HG03521 (cell line): Measurements from ENCODE around the gene PLD2.
"Not testable (repeated sequence)": the region's sequence is repeated elsewhere in the genome, so short reads cannot be mapped to it uniquely, and the experiment has no call there.

Experiments
- ATAC-seq: cut with Tn5 transposase; IDR thresholded peaks from one replicate; pipeline ENCODE4 v1.9.1; 2021; ENCODE audit warnings: mild to moderate bottlenecking, moderate library complexity; ENCODE audit not compliant: unreplicated experiment

The PLD2 gene

GRCh38 chr17:4853208-4853671, 46.3 kb downstream of the PLD2 start:
- no peak for ATAC-seq

DNA sequence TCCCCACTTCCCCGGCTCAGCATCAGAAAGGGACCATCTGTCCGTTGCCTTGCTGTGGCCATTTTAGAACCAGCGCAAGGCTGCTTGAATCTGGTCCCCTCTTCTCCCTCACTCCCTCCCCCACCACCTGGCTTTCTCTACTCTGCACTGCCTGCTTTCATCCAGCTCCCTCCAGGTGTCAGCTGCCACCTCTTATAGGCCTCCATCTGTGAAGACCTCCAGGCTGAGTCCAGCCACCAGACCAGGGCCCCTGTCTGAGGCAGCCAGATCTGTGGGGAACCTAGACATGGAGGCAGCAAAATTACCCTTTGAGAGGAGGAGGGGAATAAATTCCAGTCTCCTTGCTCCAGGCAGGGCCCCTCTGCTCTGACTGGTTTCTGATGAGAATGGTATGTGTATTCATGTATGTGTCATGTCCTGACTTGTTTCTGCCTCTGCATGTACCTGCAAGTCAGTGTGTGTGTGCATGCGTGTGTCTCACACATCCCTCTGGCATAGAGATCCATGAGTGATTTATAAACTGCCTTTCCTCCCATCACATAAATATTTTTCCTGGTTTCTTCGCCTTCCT, 47.2 kb downstream of the PLD2 start:
- no peak for ATAC-seq

GRCh38 chr17:4856271-4856936, 49.5 kb downstream of the PLD2 start:
- no peak for ATAC-seq

DNA sequence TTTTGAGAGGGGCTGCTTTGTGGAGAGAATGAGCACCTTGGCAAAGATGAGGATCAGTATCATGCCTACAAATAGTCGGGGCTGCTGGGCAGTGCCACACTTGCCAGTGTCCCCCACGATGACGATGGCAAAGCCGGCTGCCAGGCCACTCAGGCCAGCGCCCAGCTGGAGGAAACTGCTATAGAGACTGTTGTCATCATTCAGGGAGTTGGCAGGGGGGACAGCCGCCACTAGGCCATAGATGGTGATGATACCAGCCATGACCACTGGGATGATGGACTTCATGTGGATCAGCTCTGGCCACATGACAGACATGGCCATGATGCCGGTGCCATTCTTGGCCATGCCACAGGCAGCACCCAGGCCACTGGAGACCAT, 50.0 kb downstream of the PLD2 start:
- no peak for ATAC-seq

DNA sequence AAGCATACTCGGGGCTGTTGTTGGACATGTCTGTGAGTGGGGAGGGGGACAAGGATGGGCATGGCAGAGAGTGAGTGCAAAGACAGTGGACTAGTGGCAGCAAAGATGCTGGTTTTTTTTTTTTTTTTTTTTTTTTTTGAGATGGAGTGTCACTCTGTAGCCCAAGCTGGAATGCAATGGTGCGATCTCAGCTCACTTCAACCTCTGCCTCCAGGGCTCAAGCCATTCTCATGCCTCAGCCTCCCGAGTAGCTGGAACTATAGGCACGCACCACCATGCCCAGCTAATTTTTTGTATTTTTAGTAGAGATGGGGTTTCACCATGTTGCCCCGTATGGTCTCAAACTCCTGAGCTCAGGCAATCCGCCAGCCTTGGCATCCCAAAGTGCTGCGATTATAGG, 50.4 kb downstream of the PLD2 start:
- not testable (repeated sequence) for ATAC-seq

- no peak for ATAC-seq
These were observed 51.3 kb downstream of the PLD2 start for GRCh38 chr17:4858068-4858881.

DNA sequence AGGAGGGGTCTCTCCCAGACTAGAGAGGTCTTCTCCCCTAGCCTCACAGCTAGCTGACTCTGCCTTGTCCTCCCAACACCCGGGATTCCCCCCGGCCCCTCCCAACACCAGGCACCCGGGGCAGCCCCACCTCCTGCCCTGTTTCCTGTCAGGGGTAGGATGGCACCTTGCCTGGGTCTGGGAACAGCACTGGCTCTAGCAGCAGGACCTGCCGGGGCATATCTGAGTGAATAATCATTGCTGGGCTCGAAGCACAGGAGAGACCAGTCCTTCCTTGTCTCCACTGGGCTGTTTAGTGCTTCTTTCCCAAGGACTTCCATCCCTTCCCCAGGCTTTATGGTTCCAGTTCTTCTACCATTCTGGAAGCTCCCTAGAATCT, 51.9 kb downstream of the PLD2 start:
- no peak for ATAC-seq

GRCh38 chr17:4859816-4860625, 53.1 kb downstream of the PLD2 start:
- ATAC-seq: no peak

- no peak for ATAC-seq
These were observed 53.7 kb downstream of the PLD2 start for GRCh38 chr17:4860651-4861050.

DNA sequence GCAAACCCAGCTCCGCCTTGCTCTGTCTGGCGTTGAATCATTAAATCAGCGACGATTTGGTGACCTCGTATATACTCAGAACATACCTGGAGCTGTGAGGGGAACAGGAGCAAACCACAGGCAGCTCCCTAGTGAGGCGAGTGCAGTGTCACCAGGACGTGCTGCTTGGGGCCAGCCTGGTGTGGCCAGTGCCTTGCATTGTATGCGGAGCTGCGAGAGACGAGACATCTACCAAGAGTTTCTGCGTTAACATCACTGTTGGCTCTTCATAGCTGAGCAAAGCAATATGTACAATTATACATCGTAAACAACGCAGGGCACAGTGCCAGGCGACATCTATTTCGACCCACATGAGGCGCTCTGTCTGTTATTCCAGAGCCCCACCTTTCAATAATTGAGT, 54.1 kb downstream of the PLD2 start:
- no peak for ATAC-seq

DNA sequence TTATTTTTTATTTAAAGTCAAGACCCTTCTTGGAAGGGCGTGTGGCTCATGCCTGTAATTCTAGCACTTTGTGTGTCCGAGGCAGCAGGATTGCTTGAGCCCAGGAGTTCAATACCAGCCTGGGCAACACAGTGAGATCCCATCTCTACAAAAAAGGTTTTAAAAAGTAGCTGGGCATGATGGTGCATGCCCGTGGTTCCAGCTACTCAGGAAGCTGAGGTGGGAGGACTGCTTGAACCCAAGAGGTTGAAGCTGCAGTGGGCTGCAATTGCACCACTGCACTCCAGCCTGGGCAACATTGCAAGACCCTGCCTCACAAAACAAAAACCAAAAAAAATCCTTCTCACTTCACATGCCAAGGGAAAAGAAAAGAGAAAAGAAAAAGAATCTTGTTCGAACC, 55.8 kb downstream of the PLD2 start:
- ATAC-seq: no peak

DNA sequence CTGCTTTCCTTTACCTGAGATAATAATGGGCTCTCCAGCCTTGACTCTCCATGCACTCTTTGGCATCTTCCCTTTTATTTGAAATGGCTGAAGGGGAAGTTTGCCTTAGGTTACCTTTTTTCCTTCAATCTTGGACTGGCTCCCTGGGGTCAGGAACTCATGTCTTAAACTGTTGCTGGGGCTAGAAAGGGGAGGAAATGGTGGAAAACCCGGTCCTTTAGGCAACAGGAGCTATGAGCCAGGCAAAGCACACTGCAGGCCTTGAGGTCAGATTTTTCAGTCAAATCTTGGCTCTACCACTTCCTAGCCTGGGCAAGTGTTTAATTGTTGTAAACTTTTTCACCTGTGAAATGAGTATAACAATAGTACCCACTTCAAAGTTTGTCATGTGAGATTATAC, 56.4 kb downstream of the PLD2 start:
- ATAC-seq: no peak

- not testable (repeated sequence) for ATAC-seq
These were observed 60.6 kb downstream of the PLD2 start for GRCh38 chr17:4867535-4867934.

DNA sequence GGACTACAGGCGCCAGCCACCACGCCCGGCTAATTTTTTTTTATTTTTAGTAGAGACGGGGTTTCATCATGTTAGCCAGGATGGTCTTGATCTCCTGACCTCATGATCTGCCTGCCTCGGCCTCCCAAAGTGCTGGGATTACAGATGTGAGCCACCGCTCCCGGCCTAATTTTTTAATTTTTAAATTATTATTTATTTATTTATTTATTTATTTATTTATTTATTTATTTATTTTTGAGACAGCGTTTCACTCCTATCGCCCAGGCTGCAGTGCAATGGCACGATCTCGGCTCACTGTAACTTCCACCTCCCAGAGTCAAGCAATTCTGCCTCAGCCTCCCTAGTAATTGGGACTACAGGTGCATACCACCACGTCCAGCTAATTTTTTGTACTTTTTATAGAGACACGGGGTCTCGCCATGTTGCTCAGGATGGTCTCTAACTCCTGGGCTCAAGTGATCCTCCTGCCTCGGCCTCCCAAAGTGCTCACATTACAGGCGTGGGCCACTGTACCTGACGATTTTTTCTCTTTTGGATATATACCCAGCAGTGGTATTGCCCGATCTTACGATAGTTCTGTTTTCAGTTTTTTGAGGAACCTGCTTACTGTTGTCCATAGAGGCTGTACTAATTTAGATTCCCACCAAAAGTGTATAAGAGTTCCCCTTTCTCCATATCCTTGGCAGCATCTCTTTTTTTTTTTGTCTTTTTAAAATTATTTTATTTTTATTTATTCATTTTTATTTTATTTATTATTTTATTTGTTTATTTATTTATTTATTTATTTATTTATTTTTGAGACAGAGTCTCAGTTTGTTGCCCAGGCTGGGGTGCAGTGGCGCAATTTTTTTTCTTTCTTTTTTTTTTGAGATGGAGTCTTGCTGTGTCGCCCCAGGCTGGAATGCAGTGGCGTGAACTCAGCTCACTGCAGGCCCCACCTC, 62.4 kb downstream of the PLD2 start:
- not testable (repeated sequence) for ATAC-seq

DNA sequence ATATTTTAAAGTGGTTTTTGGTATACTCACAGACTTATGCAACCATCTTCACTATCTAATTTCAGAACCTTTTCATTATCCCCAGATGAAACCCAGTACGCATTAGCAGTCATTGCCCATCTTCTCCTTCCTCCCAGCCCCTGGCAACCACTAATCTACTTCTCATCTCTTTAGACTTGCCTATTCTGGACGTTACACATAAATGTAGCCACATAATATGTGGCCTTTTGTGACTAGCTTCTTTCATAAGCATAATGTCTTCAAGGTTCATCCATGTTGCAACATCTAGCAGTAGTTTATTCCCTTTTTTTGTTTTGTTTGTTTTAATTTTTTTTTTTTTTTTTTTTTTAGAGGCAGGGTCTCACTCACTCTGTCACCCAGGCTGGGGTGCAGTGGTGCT, 63.9 kb downstream of the PLD2 start:
- ATAC-seq: no peak

GRCh38 chr17:4872786-4873185, 65.8 kb downstream of the PLD2 start:
- no peak for ATAC-seq
